Vagina (tissue), 2 donors: ENCODE data around the gene ZDHHC11.

Source experiments
- CTCF ChIP-seq, 3 experiments: fragments of 450-650 bp in 2 of 3; fragments of 200-600 bp in 1 of 3; sonication (generic) in 1 of 3; IDR thresholded peaks; one replicate each; pipeline ENCODE4 v1.5.1; 2017 to 2019; ENCODE audit warnings: antibody characterized with exemption in 3 of 3, mild to moderate bottlenecking in 2 of 3, moderate library complexity in 2 of 3
- POLR2A ChIP-seq, 2 donors: fragments of 450-650 bp; IDR thresholded peaks; one replicate each; pipeline ENCODE4 v1.6.1; 2017; ENCODE audit warnings: antibody characterized with exemption in 2 of 2, mild to moderate bottlenecking in 2 of 2, moderate library complexity in 2 of 2

DNA sequence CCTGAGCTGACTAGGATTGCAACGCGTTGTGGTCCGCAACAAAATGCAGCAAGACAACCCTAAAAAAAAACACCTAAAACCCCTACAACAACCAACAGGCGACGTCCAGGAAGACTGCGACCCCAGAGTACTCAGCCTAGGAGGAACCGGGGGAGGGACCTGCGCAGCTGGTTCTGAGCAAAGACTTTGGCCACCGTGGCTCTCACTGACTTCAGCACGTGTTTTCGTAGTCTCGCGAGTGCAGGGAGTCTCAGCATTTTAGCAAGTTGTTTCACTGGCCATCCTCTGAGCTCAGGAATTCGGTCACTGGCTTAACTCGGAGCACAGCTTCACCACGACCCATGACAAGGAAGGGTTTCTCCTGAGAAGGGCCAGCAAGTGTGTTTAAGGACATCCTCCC lies 8.6 kb upstream of the ZDHHC11 start:
- TF ChIP-seq CTCF (IDR thresholded peaks at IDR 0.05) (no peak), POLR2A (IDR thresholded peaks at IDR 0.05) (no peak)
